WTC11 (cell line): ENCODE results near the gene FMNL2. TPM values are rescaled to one million over a fixed set of nuclear protein-coding genes. Genes with fewer than 3 reads are reported as not detected.

Experiments used
- ATAC-seq: fragments of 200-7000 bp; cut with Tn5 transposase; 2 replicates; pipeline ENCODE4 v1.10.0; 2021; ENCODE audit warnings: mild to moderate bottlenecking, moderate library complexity
- CTCF ChIA-PET: fragments of 300-600 bp; sonication (Branson Sonifier 250); formaldehyde crosslinking; loops from one replicate; lab custom pipeline; 2021; ENCODE audit warnings: antibody characterized with exemption; lab: Charles Lee
- POLR2A ChIA-PET: fragments of 350-600 bp; sonication (Branson Sonifier 250); formaldehyde crosslinking; loops from one replicate; lab custom pipeline; 2021; ENCODE audit warnings: antibody characterized with exemption; lab: Charles Lee
- DNase-seq: peaks from one replicate; pipeline ENCODE4 v3.0.0; 2021; ENCODE audit warnings: low spot score
- H3K27ac Mint-ChIP-seq: 2 replicates; pipeline ENCODE4 v1.8.0; 2021; ENCODE audit warnings: mixed read lengths
- H3K27me3 Mint-ChIP-seq: 2 replicates; pipeline ENCODE4 v1.8.0; 2021; ENCODE audit warnings: low read depth, mild to moderate bottlenecking, moderate library complexity, mixed read lengths
- H3K36me3 Mint-ChIP-seq: 2 replicates; pipeline ENCODE4 v1.8.0; 2021; ENCODE audit warnings: mixed read lengths
- H3K4me1 Mint-ChIP-seq: 2 replicates; pipeline ENCODE4 v1.8.0; 2022; ENCODE audit warnings: mixed read lengths
- H3K4me3 Mint-ChIP-seq: 2 replicates; pipeline ENCODE4 v1.8.0; 2021; ENCODE audit warnings: mild to moderate bottlenecking, moderate library complexity, mixed read lengths
- H3K9me3 Mint-ChIP-seq: 2 replicates; pipeline ENCODE4 v1.8.0; 2021; ENCODE audit warnings: mixed read lengths
- AFF4 ChIP-seq: sonication (generic); formaldehyde crosslinking; IDR thresholded peaks from 2 replicates; pipeline ENCODE4 v1.8.1; 2023; ENCODE audit warnings: mild to moderate bottlenecking, missing genetic modification reagents, borderline replicate concordance
- ATF6 ChIP-seq: sonication (generic); formaldehyde crosslinking; IDR thresholded peaks from 2 replicates; pipeline ENCODE4 v1.8.1; 2023; ENCODE audit warnings: mild to moderate bottlenecking, missing genetic modification reagents
- CBFB ChIP-seq: sonication (generic); formaldehyde crosslinking; IDR thresholded peaks from 2 replicates; pipeline ENCODE4 v1.8.1; 2022; ENCODE audit warnings: mild to moderate bottlenecking, low read depth, missing genetic modification reagents
- CDX4 ChIP-seq: fragments of 250-450 bp; sonication (Bioruptor Pico); IDR thresholded peaks from 2 replicates; pipeline ENCODE4 v1.9.0; 2021; ENCODE audit warnings: moderate library complexity, mild to moderate bottlenecking, inconsistent platforms, borderline replicate concordance
- GRHL2 ChIP-seq: fragments of 250-450 bp; sonication (Bioruptor Pico); IDR thresholded peaks from 2 replicates; pipeline ENCODE4 v1.8.0; 2022; ENCODE audit warnings: mild to moderate bottlenecking, moderate library complexity; ENCODE audit not compliant: insufficient replicate concordance, severe bottlenecking
- HMGXB4 ChIP-seq: sonication (generic); formaldehyde crosslinking; IDR thresholded peaks from 2 replicates; pipeline ENCODE4 v1.8.1; 2023; ENCODE audit warnings: mild to moderate bottlenecking, moderate library complexity, missing genetic modification reagents
- MXD4 ChIP-seq: fragments of 250-450 bp; sonication (Bioruptor Pico); IDR thresholded peaks from 2 replicates; pipeline ENCODE4 v1.8.0; 2021; ENCODE audit warnings: mild to moderate bottlenecking, moderate library complexity, borderline replicate concordance
- NFE2L1 ChIP-seq: sonication (generic); formaldehyde crosslinking; IDR thresholded peaks from 2 replicates; pipeline ENCODE4 v1.8.1; 2023; ENCODE audit warnings: missing genetic modification reagents
- PRDM15 ChIP-seq: sonication (generic); formaldehyde crosslinking; IDR thresholded peaks from 2 replicates; pipeline ENCODE4 v1.8.0; 2022; ENCODE audit warnings: missing genetic modification reagents
- PREB ChIP-seq: sonication (generic); formaldehyde crosslinking; IDR thresholded peaks from 2 replicates; pipeline ENCODE4 v1.8.1; 2022; ENCODE audit warnings: mild to moderate bottlenecking, missing genetic modification reagents, moderate library complexity, borderline replicate concordance
- SOX15 ChIP-seq: fragments of 250-450 bp; sonication (Bioruptor Pico); IDR thresholded peaks from 2 replicates; pipeline ENCODE4 v1.9.0; 2021; ENCODE audit warnings: mild to moderate bottlenecking
- STAT6 ChIP-seq: sonication (generic); formaldehyde crosslinking; conservative IDR thresholded peaks from 2 replicates; pipeline ENCODE4 v1.8.1; 2023; ENCODE audit warnings: mild to moderate bottlenecking, low read depth, missing genetic modification reagents, moderate library complexity
- ZMAT4 ChIP-seq: fragments of 250-450 bp; sonication (Bioruptor Pico); IDR thresholded peaks from 2 replicates; pipeline ENCODE4 v1.9.0; 2021; ENCODE audit warnings: mild to moderate bottlenecking
- ZNF219 ChIP-seq: sonication (generic); formaldehyde crosslinking; IDR thresholded peaks from 2 replicates; pipeline ENCODE4 v1.8.0; 2023; ENCODE audit warnings: missing genetic modification reagents, mild to moderate bottlenecking, borderline replicate concordance
- ZNF512 ChIP-seq: sonication (generic); formaldehyde crosslinking; IDR thresholded peaks from 2 replicates; pipeline ENCODE4 v1.8.1; 2022; ENCODE audit warnings: missing genetic modification reagents, borderline replicate concordance
- total RNA-seq: library from RNA; stranded (reverse); gene quantifications from 3 replicates; pipeline ENCODE4 v1.2.3, GENCODE V29; 2021

The FMNL2 gene
- total RNA-seq, 1 experiment from 2014 or later, result 43.0 TPM

- Mint-ChIP-seq H3K9me3 (no peaks in the 10 kb centered on the region), H3K36me3 (peaks cover 43% of the 10 kb centered on the region), H3K27me3 (no peaks in the 10 kb centered on the region), H3K4me1 (no peaks in the 10 kb centered on the region), H3K4me3 (no peak overlapping the region), H3K27ac (no peak overlapping the region)
- DNase-seq (no peak), ATAC-seq (no peak)
- TF ChIP-seq GRHL2, result no peak
- TF ChIP-seq PRDM15 (CRISPR knock-in tag), result no peak
- TF ChIP-seq CDX4, result no peak
- no peak for TF ChIP-seq AFF4 (CRISPR knock-in tag)
- TF ChIP-seq ZNF512 (CRISPR knock-in tag), result no peak
- TF ChIP-seq SOX15 (CRISPR knock-in tag), result no peak
- ChIA-PET POLR2A (no interaction called here), CTCF (interaction anchor here (1.2 kb wide), 1 partner anchor 461 kb away, joined by 6 read pairs; no protein-coding TSS in a partner anchor)
Measured at GRCh38 chr2:152637251-152637650, 302.3 kb downstream of the FMNL2 start.

GRCh38 chr2:152638056-152638455 is 303.1 kb downstream of the FMNL2 start:
- H3K36me3 Mint-ChIP-seq, result peaks cover 38% of the 10 kb centered on the region
- TF ChIP-seq ZNF219 (CRISPR knock-in tag) (no peak), MXD4 (CRISPR knock-in tag) (no peak), HMGXB4 (no peak), STAT6 (CRISPR knock-in tag) (no peak), ZMAT4 (CRISPR knock-in tag) (no peak), ATF6 (no peak), CBFB (CRISPR knock-in tag) (no peak), PREB (CRISPR knock-in tag) (no peak), NFE2L1 (CRISPR knock-in tag) (no peak)

More at GRCh38 chr2:152638056-152638455, 303.1 kb downstream of the FMNL2 start:
- Mint-ChIP-seq H3K4me3 (no peak overlapping the region), H3K9me3 (no peaks in the 10 kb centered on the region), H3K27me3 (no peaks in the 10 kb centered on the region), H3K27ac (no peak overlapping the region), H3K4me1 (no peaks in the 10 kb centered on the region)
- POLR2A ChIA-PET, result no interaction called here
- CTCF ChIA-PET, result interaction anchor here (0.6 to 1.2 kb wide), 2 partner anchors 452 to 462 kb away, joined by 3 to 6 read pairs; no protein-coding TSS in a partner anchor
- DNase-seq, result no peak
- no peak for ATAC-seq
